GM19468 (cell line): ENCODE measurements around the gene GPR137B.
"Not testable (repeated sequence)": the region's sequence is repeated elsewhere in the genome, so short reads cannot be mapped to it uniquely, and the experiment has no call there.

Experiments used
- ATAC-seq: cut with Tn5 transposase; IDR thresholded peaks from one replicate; pipeline ENCODE4 v1.9.1; 2021; ENCODE audit warnings: mild to moderate bottlenecking, moderate library complexity, moderate number of reproducible peaks; ENCODE audit not compliant: unreplicated experiment; ENCODE audit errors: extremely low read depth

The GPR137B gene

GRCh38 chr1:236176337-236177336 is 34.3 kb downstream of the GPR137B start:
- no peak for ATAC-seq

DNA sequence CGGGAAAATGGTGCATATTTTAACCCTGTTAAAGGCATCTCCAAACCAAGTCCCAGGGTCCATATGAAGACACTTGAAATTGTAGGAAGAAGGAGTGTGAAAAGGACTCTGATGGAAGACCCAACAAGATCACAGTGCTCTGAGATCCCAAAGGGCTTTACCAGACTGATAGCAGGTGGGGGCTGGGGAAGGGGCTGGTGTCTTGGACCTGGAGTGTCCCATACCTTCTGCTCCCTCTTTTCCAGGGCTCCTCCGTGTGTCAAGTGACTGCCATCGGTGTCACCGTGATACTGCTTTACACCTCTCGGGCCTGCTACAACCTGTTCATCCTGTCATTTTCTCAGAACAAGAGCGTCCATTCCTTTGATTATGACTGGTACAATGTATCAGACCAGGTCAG is 37.3 kb downstream of the GPR137B start:
- no peak for ATAC-seq

GRCh38 chr1:236181059-236181458 is 38.7 kb downstream of the GPR137B start:
- no peak for ATAC-seq

DNA sequence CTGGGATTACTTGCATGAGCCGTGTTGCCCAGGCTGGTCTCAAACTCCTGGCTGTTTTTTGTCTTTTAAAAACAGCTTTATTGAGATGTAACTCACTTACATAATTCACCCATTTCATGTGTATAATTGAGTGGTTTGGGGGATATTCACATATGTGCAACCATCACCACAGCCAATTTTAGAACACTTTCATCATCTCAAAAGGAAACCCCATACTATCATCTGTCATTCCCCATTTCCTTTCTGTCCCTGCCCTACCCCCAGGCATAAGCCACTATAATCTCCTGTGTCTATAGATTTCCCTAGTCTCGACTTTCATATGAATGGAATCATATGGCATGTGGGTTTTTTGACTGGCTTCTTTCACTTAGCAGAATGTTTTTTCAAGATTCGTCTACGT is 43.3 kb downstream of the GPR137B start:
- ATAC-seq, result no peak

- not testable (repeated sequence) for ATAC-seq
Observed at GRCh38 chr1:236186471-236186870, 44.1 kb downstream of the GPR137B start.

GRCh38 chr1:236188084-236188483 is 45.7 kb downstream of the GPR137B start:
- ATAC-seq, result not testable (repeated sequence)

- no peak for ATAC-seq
Observed at GRCh38 chr1:236193184-236193583, 50.8 kb downstream of the GPR137B start.

DNA sequence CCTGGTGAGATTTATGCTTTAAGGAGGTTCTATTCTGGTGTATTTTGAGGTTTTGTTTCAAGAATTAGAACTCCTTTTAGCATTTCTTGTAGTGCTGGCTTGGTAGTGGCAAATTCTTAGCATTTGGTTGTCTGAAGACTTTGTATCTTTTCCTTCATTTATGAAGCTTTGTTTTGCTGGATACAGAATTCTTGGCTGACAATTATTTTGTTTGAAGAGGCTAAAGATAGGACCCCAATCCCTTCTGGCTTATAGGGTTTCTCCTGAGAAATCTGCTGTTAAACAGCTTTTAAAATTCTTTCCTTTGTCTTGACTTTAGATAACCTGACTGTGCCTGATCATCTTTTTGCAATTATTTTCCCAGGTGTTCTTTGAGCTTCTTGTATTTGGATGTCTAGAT is 58.6 kb downstream of the GPR137B start:
- no peak for ATAC-seq

- ATAC-seq, result no peak
Observed at GRCh38 chr1:236201786-236202185, 59.4 kb downstream of the GPR137B start.

DNA sequence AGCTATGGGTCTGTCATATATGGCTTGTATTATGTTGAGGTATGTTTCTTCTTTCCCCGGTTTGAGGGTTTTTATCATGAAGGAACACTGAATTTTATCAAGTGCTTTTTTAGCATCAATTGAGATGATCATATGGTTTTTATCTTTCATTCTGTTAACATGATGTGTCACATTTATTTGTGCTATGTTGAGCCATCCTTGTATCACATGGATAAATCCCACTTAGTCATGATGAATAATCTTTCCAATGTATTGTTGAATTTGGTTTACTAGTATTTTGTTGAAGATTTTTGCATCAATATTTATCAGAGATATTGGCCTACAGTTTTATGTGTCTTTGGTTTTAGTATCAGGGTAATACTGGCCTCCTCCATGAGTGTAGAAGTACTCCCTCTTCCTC is 61.7 kb downstream of the GPR137B start:
- ATAC-seq, result no peak

DNA sequence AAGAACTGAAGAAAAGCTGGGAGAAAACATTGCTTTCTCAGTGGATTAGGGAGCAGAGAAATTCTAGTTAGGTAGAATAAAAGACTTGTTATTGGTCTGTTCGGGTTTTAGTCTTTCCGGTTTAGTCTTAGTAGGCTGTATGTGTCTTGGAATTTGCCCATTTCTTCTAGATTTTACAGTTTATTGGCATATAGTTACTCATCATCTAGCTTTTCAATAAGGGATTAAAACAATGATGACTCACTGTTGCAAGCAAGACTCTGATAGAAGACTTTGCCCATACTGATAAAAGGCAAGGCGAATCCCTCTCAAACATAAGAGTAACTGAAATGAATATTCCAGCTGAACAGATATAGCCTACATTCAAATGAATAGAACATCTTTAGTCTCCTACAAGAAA is 62.3 kb downstream of the GPR137B start:
- no peak for ATAC-seq

GRCh38 chr1:236206548-236206947 is 64.2 kb downstream of the GPR137B start:
- no peak for ATAC-seq

- ATAC-seq, result no peak
Observed at GRCh38 chr1:236207121-236207520, 64.8 kb downstream of the GPR137B start.

DNA sequence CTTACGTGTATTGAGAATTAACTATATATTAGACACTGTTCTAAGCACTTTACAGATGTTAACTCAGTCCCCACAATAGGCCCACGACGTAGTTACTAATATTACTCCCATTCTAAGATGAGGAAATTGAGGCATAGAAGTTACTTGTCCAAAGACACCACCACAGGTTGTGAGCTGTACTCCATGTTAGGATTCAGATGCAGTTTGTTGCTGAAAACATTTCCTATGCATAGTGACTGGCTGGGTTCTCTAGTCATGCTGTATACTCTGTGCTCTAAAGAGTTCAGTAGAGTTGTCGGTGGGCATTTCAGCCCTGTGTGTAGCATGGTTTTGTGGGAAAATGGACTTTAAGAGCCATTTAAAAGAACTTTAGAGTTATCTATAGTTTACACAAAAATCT is 65.2 kb downstream of the GPR137B start:
- no peak for ATAC-seq

DNA sequence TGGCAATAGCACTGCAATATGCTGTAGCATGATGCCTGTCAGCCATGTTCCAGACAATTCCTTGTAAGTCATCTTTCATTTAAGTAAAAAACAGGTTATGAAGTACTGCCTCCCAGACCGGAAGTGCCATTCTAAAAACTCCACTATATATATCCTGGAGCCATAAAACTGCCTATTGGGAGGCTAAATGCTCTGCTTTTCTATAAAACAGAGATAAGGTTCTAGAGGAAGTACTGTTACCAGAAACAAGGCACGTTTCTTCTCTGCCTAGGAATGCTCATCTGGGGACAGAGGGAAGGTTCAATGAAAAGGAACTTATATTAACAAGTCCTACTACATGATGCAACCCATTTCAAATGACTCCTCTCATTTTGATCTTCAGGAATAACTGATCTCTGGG is 66.8 kb downstream of the GPR137B start:
- no peak for ATAC-seq

GRCh38 chr1:236209713-236210112 is 67.4 kb downstream of the GPR137B start:
- ATAC-seq, result no peak

DNA sequence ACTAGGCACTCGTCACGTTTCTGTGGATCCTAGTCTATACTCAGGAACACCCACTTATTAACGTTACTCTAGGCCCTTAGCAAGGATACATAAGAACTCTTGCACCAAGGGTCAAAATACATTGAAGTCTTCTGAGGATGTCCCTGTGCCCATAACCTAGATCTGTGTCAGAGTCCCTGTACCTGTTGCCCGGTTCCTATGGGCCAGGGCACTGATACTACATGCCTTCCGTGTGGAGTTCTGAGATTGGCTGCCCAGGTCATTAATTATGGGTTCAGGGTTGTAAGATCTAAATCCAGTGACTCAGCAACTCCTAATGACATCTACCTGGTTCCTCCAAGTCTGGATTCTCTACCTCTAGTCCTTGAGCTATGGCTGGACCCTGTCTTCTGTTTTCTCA is 69.5 kb downstream of the GPR137B start:
- ATAC-seq, result no peak

DNA sequence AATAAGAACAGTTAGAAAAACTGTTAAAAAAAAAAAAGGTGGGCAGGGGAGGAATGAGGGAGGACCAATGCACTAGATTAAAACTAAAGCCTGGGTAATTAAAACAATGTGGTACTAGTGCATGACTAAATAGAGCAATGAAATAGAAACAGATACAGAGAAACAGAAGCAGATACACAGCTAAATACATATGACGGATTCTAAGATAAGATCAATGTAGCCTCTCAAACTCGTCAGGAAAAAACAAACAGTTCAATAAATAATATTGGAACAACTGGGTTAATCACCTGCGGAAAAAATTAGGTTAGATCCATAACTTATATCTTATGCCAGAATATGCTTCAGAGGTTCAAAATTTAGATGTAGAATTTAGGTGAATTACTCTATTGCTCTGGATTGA is 71.2 kb downstream of the GPR137B start:
- no peak for ATAC-seq

DNA sequence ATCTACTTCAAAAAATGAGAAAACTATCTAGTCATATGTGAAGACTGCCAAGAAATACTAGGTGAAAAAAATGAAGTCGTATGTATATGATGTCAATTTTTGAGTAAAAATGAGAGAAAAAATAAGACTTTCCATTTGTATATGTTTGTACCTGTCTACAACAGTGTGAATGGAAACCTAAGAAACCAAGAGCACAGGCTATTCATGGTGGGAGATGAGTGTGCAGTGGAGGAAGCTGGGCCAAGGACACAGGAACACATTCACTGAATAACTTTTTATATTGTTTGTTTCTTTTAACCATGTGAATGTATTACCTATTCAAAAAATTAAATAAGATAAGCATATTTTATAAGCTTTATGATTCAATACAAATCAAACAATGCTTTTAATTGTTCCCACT is 72.4 kb downstream of the GPR137B start:
- no peak for ATAC-seq

DNA sequence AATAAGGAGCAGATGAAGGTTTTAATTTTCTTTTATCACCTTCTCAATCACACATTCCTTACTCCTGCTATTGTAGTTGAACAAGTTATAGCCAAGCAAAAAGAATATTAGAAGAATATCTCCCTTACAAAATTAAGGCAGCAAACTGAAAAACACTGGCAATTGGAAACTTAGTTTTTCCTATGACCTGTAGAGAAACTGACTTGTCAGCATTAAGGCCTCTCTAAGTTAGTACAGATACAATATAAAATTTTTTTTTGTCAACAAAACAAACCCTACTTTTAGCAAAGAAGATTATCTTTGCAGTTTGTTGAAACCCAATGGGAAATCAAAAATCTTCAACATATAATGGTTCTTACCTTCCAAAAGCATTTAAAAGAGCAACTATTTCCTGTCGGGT is 78.1 kb downstream of the GPR137B start:
- ATAC-seq, result no peak

GRCh38 chr1:236222632-236223031 is 80.3 kb downstream of the GPR137B start:
- ATAC-seq, result no peak

GRCh38 chr1:236228411-236228810 is 86.1 kb downstream of the GPR137B start:
- ATAC-seq, result no peak
